Measurements from ENCODE around the gene NUP43. TPM values are rescaled to one million over a fixed set of nuclear protein-coding genes. Genes with fewer than 3 reads are reported as not detected.

Gene NUP43
- total RNA-seq, 1 experiment from 2014 or later, result 79.1 TPM

- ChIA-PET POLR2A (no interaction called here), CTCF (no interaction called here)
- Mint-ChIP-seq H3K27ac (no peak overlapping the region), H3K4me3 (no peak overlapping the region), H3K9me3 (no peaks in the 10 kb centered on the region), H3K4me1 (no peaks in the 10 kb centered on the region), H3K36me3 (peaks cover 52% of the 10 kb centered on the region), H3K27me3 (ENCODE audit: low read depth) (no peaks in the 10 kb centered on the region)
- no peak for ATAC-seq
- no peak for DNase-seq (ENCODE audit: low spot score)
- TF ChIP-seq PREB (CRISPR knock-in tag; IDR thresholded peaks at IDR 0.05; ENCODE audit: borderline replicate concordance) (no peak), ATF3 (CRISPR knock-in tag; conservative IDR thresholded peaks at IDR 0.05) (no peak), CREB1 (CRISPR knock-in tag; IDR thresholded peaks at IDR 0.05) (no peak), OVOL2 (CRISPR knock-in tag; IDR thresholded peaks at IDR 0.05; ENCODE audit: borderline replicate concordance) (no peak), NR3C1 (CRISPR knock-in tag; conservative IDR thresholded peaks at IDR 0.05; ENCODE audit: low read depth) (no peak), NFATC4 (CRISPR knock-in tag; IDR thresholded peaks at IDR 0.05) (no peak), FOXP1 (CRISPR knock-in tag; IDR thresholded peaks at IDR 0.05; ENCODE audit: borderline replicate concordance) (no peak), IRF2 (CRISPR knock-in tag; IDR thresholded peaks at IDR 0.05; ENCODE audit: borderline replicate concordance, low read depth) (no peak), ZNF138 (CRISPR knock-in tag; conservative IDR thresholded peaks at IDR 0.05) (no peak), NFYB (CRISPR knock-in tag; conservative IDR thresholded peaks at IDR 0.05; ENCODE audit: low read depth) (no peak), ZNF416 (CRISPR knock-in tag; IDR thresholded peaks at IDR 0.05) (no peak), GRHL2 (CRISPR knock-in tag; IDR thresholded peaks at IDR 0.05; ENCODE audit: insufficient replicate concordance, severe bottlenecking) (no peak), ZNF263 (CRISPR knock-in tag; IDR thresholded peaks at IDR 0.05; ENCODE audit: low read depth) (no peak), ZNF671 (CRISPR knock-in tag; IDR thresholded peaks at IDR 0.05) (no peak), STAT6 (CRISPR knock-in tag; conservative IDR thresholded peaks at IDR 0.05; ENCODE audit: low read depth) (no peak), PRDM15 (CRISPR knock-in tag; IDR thresholded peaks at IDR 0.05) (no peak), PRRX2 (CRISPR knock-in tag; IDR thresholded peaks at IDR 0.05) (no peak)
Measured at GRCh38 chr6:149727793-149728498, 18.4 kb downstream of the NUP43 start.

GRCh38 chr6:149725785-149726184 is 20.5 kb downstream of the NUP43 start:
- Mint-ChIP-seq H3K4me3 (no peak overlapping the region), H3K27ac (no peak overlapping the region), H3K4me1 (no peaks in the 10 kb centered on the region), H3K27me3 (ENCODE audit: low read depth) (no peaks in the 10 kb centered on the region), H3K9me3 (no peaks in the 10 kb centered on the region), H3K36me3 (peaks cover 43% of the 10 kb centered on the region)
- no peak for ATAC-seq
- no peak for DNase-seq (ENCODE audit: low spot score)
- ChIA-PET CTCF (no interaction called here), POLR2A (no interaction called here)
- TF ChIP-seq GTF2I (CRISPR knock-in tag; conservative IDR thresholded peaks at IDR 0.05) (no peak), MLX (CRISPR knock-in tag; IDR thresholded peaks at IDR 0.05) (no peak), ZNF219 (CRISPR knock-in tag; IDR thresholded peaks at IDR 0.05; ENCODE audit: borderline replicate concordance) (no peak), ELF4 (CRISPR knock-in tag; IDR thresholded peaks at IDR 0.05; ENCODE audit: low read depth) (no peak), HMGXB4 (CRISPR knock-in tag; IDR thresholded peaks at IDR 0.05) (no peak)
